K562 (cell line): ENCODE data around the gene TINAGL1. TPM values are rescaled to one million over a fixed set of nuclear protein-coding genes. Genes with fewer than 3 reads are reported as not detected.

Source experiments
- ATAC-seq: fragments of 200-7000 bp; cut with Tn5 transposase; 3 replicates; pipeline ENCODE4 v1.9.1; 2020; ENCODE audit warnings: moderate library complexity
- BruUV-seq: library from RNA; stranded (reverse); fragments of 400-500 nt; replicated peaks from 2 replicates; lab custom pipeline; 2021; lab: Mats Ljungman, UMichigan
- CTCF ChIA-PET: fragments of 300-600 bp; formaldehyde crosslinking; extraction: SDS; loops from one replicate; lab custom pipeline; 2021; ENCODE audit warnings: low intra/inter-chr PET ratio; lab: Yijun Ruan, JAX
- POLR2A ChIA-PET: fragments of 300-600, 350-650 bp; sonication (Branson Sonifier 250); formaldehyde crosslinking; extraction: SDS; loops from one replicate; lab custom pipeline; 2021; ENCODE audit warnings: antibody characterized with exemption, inconsistent platforms; lab: Yijun Ruan, JAX
- DNase-seq, 4 experiments: peaks; one replicate each; pipeline versions ENCODE4 v3.0.0 to v3.0.0-alpha.2; 2011 to 2018; ENCODE audit warnings: low spot score in 3 of 4, mixed read lengths in 3 of 4; ENCODE audit errors: extremely low read depth in 1 of 4
- FAIRE-seq: peaks from 2 replicates; lab custom pipeline; 2011; peaks lifted over from hg19 to GRCh38; lab: Jason Lieb, UNC
- H2AFZ ChIP-seq: 2 replicates; pipeline ENCODE4 v1.6.0; 2011; ENCODE audit warnings: low read depth, low read length, control low read depth, inconsistent platforms
- H3K27ac ChIP-seq: fragments of 200-600 bp; 3 replicates; pipeline ENCODE4 v1.8.0; 2011; ENCODE audit warnings: low read depth, mild to moderate bottlenecking, control low read depth, inconsistent platforms, low read length, moderate library complexity, mixed read lengths; ENCODE audit errors: extremely low read depth
- H3K27me3 ChIP-seq, 2 experiments: fragments of 300-600 bp in 1 of 2; 2 replicates in 1 of 2; 3 replicates in 1 of 2; pipeline versions ENCODE4 v1.6.0 to v1.8.0; 2011; ENCODE audit warnings: inconsistent platforms in 2 of 2, low read length in 2 of 2, mild to moderate bottlenecking in 1 of 2, mixed read lengths in 1 of 2, moderate library complexity in 1 of 2; ENCODE audit not compliant: control insufficient read depth in 2 of 2, insufficient read depth in 2 of 2
- H3K36me3 ChIP-seq: fragments of 300-600 bp; 3 replicates; pipeline ENCODE4 v1.8.0; 2011; ENCODE audit warnings: mild to moderate bottlenecking, low read length, inconsistent platforms; ENCODE audit not compliant: control insufficient read depth, insufficient read depth
- H3K4me1 ChIP-seq, 2 experiments: fragments of 200-600 bp in 1 of 2; replicated peaks in 1 of 2; 2 replicates in 1 of 2; 3 replicates in 1 of 2; pipeline versions ENCODE4 v1.5.1 to v1.8.0; 2011; ENCODE audit warnings: inconsistent platforms in 2 of 2, low read length in 2 of 2, mild to moderate bottlenecking in 1 of 2, mixed read lengths in 1 of 2, moderate library complexity in 1 of 2; ENCODE audit not compliant: control insufficient read depth in 2 of 2, insufficient read depth in 2 of 2
- H3K4me2 ChIP-seq: 2 replicates; pipeline ENCODE4 v1.6.1; 2011; ENCODE audit warnings: low read length, control low read depth, inconsistent platforms, mixed read lengths; ENCODE audit not compliant: insufficient read depth
- H3K4me3 ChIP-seq: fragments of 200-600 bp; sonication (generic), shearing (Covaris generic); 2 replicates; pipeline ENCODE4 v1.5.1; 2016; ENCODE audit warnings: control low read depth, inconsistent platforms
- H3K79me2 ChIP-seq: fragments of 200-600 bp; 3 replicates; pipeline ENCODE4 v1.8.0; 2011; ENCODE audit warnings: low read length, inconsistent platforms; ENCODE audit not compliant: control insufficient read depth, insufficient read depth
- H3K9ac ChIP-seq, 2 experiments: 2 replicates each; pipeline versions ENCODE4 v1.6.0 to v1.6.1; 2011; ENCODE audit warnings: low read depth in 2 of 2, low read length in 2 of 2, control low read depth in 1 of 2, inconsistent platforms in 1 of 2, mild to moderate bottlenecking in 1 of 2, mixed read lengths in 1 of 2; ENCODE audit not compliant: insufficient read depth in 1 of 2
- H3K9me1 ChIP-seq: one replicate; pipeline ENCODE4 v1.6.0; 2011; ENCODE audit warnings: inconsistent platforms, mild to moderate bottlenecking, low read length, moderate library complexity; ENCODE audit not compliant: control insufficient read depth, insufficient read depth
- H3K9me3 ChIP-seq: replicated peaks from 2 replicates; pipeline ENCODE4 v1.5.1; 2011; ENCODE audit warnings: low read depth, low read length, inconsistent platforms; ENCODE audit not compliant: control insufficient read depth, insufficient read depth
- H4K20me1 ChIP-seq: replicated peaks from 2 replicates; pipeline ENCODE4 v1.6.1; 2011; ENCODE audit warnings: low read length, inconsistent platforms, mixed read lengths; ENCODE audit not compliant: control insufficient read depth, insufficient read depth
- EP300 ChIP-seq: IDR thresholded peaks from 2 replicates; pipeline ENCODE4 v1.6.1; 2012; ENCODE audit warnings: low read length, improper control_type of control experiment
- FOXM1 ChIP-seq, 2 experiments: fragments of 450-650 bp in 1 of 2; sonication (generic) in 1 of 2; formaldehyde crosslinking in 1 of 2; IDR thresholded peaks; 2 replicates each; pipeline versions ENCODE4 v1.6.1 to v1.9.0; 2017 to 2022; ENCODE audit warnings: low read depth in 2 of 2, mild to moderate bottlenecking in 2 of 2, missing genetic modification reagents in 1 of 2, moderate library complexity in 1 of 2
- GATAD2A ChIP-seq: fragments of 450-650 bp; IDR thresholded peaks from 2 replicates; pipeline ENCODE4 v1.6.1; 2017
- HNRNPK ChIP-seq: fragments of 200-400 bp; formaldehyde crosslinking; IDR thresholded peaks from one replicate; pipeline ENCODE4 v1.6.1; 2018; ENCODE audit warnings: mild to moderate bottlenecking, low read depth, low read length; ENCODE audit not compliant: poor library complexity, severe bottlenecking
- NCOA2 ChIP-seq, 2 experiments: fragments of 450-650 bp; IDR thresholded peaks; 2 replicates each; pipeline ENCODE4 v1.6.1; 2018; ENCODE audit warnings: mild to moderate bottlenecking in 2 of 2, moderate library complexity in 1 of 2; ENCODE audit not compliant: partially characterized antibody in 2 of 2
- SMAD2 ChIP-seq: fragments of 150-350 bp; IDR thresholded peaks from 2 replicates; pipeline ENCODE4 v1.6.1; 2014; ENCODE audit warnings: low read depth, mild to moderate bottlenecking, low read length
- SMARCA4 ChIP-seq: fragments of 450-650 bp; IDR thresholded peaks from 2 replicates; pipeline ENCODE4 v1.6.1; 2016
- SNIP1 ChIP-seq: fragments of 450-650 bp; IDR thresholded peaks from 2 replicates; pipeline ENCODE4 v1.7.1; 2017; ENCODE audit warnings: low read depth, mild to moderate bottlenecking
- TEAD2 ChIP-seq: fragments of 450-650 bp; IDR thresholded peaks from 2 replicates; pipeline ENCODE4 v1.6.1; 2016; ENCODE audit warnings: missing genetic modification characterization, control low read depth, missing compliant biosample characterization
- ZBTB17 ChIP-seq: fragments of 450-650 bp; formaldehyde crosslinking; IDR thresholded peaks from 2 replicates; pipeline ENCODE4 v1.4.0; 2020; ENCODE audit warnings: mild to moderate bottlenecking
- ZNF436 ChIP-seq: fragments of 250-450, 450-650 bp; sonication (Bioruptor Pico); formaldehyde crosslinking; IDR thresholded peaks from 2 replicates; pipeline ENCODE4 v1.7.0; 2020; ENCODE audit warnings: mild to moderate bottlenecking
- ZNF707 ChIP-seq: fragments of 250-450 bp; sonication (Bioruptor Pico); conservative IDR thresholded peaks from 2 replicates; pipeline ENCODE4 v1.8.0; 2022; ENCODE audit warnings: inconsistent platforms, mild to moderate bottlenecking, moderate library complexity
- WGBS: fragments of 100-300 bp; shearing (Covaris generic); methylation state at CpG from one replicate; pipeline ENCODE4 v1.1.6; 2016; ENCODE audit warnings: low coverage, mixed read lengths; ENCODE audit not compliant: insufficient coverage; ENCODE audit errors: missing lambda C conversion rate; 5-methylcytosine and 5-hydroxymethylcytosine counted together
- in situ Hi-C: fragments of 300-500 bp; cut with MboI; formaldehyde crosslinking; loops from 4 replicates; pipeline ENCODE4 v1.15.0; 2018; ENCODE audit warnings: inconsistent platforms, mixed read lengths
- intact Hi-C: fragments of 100-400 bp; cut with micrococcal nuclease; formaldehyde crosslinking; loops from 2 replicates; pipeline ENCODE4 v1.14.2; 2022
- polyA plus RNA-seq, 8 experiments: library from polyadenylated mRNA; depleted of rRNA in 4 of 8; stranded (reverse) in 5 of 8; unstranded in 3 of 8; fragments of >200 nt; fragmentation: Nextera tagmentation in 2 of 8; fragmentation: Illumina TruSeq in 1 of 8; extraction: Ambion mirVana in 2 of 8; extraction: Trizol in 1 of 8; gene quantifications; 2 replicates each; pipeline versions ENCODE4 v1.2.1 to v1.2.3, GENCODE V29; 2011 to 2014; ENCODE audit warnings: inconsistent platforms in 1 of 8, missing spikeins in 1 of 8
- total RNA-seq, 7 experiments: library from RNA; depleted of rRNA in 6 of 7; stranded (reverse); fragments of >200 nt in 6 of 7; fragmentation: Illumina TruSeq in 2 of 7; extraction: Trizol in 2 of 7; gene quantifications; 2 replicates each; pipeline versions ENCODE4 v1.2.1 to v1.2.3, GENCODE V29; 2011 to 2021; ENCODE audit warnings: low replicate concordance in 1 of 7
- TF ChIP-seq, protein P1 (sequence below): sonication (generic); IDR thresholded peaks from 2 replicates; pipeline ENCODE4 v1.6.1; 2016
- TF ChIP-seq, protein P2 (sequence below): fragments of 450-650 bp; IDR thresholded peaks from 2 replicates; pipeline ENCODE4 v1.6.1; 2016; ENCODE audit warnings: borderline replicate concordance

TINAGL1 gene
- total and polyA plus RNA-seq, 9 of the 15 experiments (the other 6 are each of a cell fraction or from before 2014, with no cell fraction given), result 0.04 to 1.2 (median 0.07) TPM; not detected in 4

DNA sequence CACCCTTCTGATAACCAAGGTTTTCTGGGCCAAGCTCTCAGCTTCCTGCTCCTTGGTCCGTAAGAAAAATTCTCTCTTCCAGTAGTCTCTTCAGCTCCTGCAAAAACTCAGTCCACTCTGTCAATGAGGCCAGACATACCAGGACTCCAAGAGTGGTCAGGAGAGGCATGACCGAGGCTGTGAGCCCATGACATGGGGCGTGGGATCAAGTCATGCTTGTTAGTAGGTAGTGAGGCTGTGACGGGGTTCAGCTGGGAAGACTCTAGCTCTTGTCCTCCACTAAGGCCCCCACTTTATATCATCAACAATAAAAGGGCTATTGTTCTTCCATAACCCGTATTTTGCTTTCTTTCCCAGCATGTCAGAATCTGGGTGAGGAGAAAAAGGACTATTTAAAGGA lies 31.0 kb downstream of the TINAGL1 start:
- in situ Hi-C loops, result no loop called here
- Histone ChIP-seq H3K9me1 (no peaks in the 10 kb centered on the region), H3K4me2 (no peak overlapping the region), H2AFZ (no peak overlapping the region), H3K36me3 (no peaks in the 10 kb centered on the region), H3K4me3 (no peak overlapping the region), H3K9ac (no peak overlapping the region), H3K9me3 (no peaks in the 10 kb centered on the region), H3K27ac (no peak overlapping the region), H4K20me1 (no peaks in the 10 kb centered on the region), H3K4me1 (no peaks in the 10 kb centered on the region), H3K27me3 (peaks cover 19 to 28% of the 10 kb centered on the region in 2 experiments), H3K79me2 (no peaks in the 10 kb centered on the region)
- no peak for FAIRE-seq
- intact Hi-C loops, result no loop called here
- ChIA-PET POLR2A (interaction anchor here (0.6 kb wide), 1 partner anchor 447 kb away, joined by 3 read pairs; no protein-coding TSS in a partner anchor), CTCF (no interaction called here)
- TF ChIP-seq ZNF707, result no peak
- TF ChIP-seq GATAD2A, result no peak
- TF ChIP-seq FOXM1 (IDR thresholded peaks at IDR 0.05; ENCODE audit: low read depth), result no peak
- no peak for TF ChIP-seq FOXM1 (CRISPR knock-in tag; IDR thresholded peaks at IDR 0.05; ENCODE audit: low read depth)
- TF ChIP-seq ZNF436 (CRISPR knock-in tag), result no peak
- TF ChIP-seq SMAD2, result no peak
- no peak for TF ChIP-seq SMARCA4
- no peak for TF ChIP-seq TEAD2 (tag)
- TF ChIP-seq, protein P1, sequence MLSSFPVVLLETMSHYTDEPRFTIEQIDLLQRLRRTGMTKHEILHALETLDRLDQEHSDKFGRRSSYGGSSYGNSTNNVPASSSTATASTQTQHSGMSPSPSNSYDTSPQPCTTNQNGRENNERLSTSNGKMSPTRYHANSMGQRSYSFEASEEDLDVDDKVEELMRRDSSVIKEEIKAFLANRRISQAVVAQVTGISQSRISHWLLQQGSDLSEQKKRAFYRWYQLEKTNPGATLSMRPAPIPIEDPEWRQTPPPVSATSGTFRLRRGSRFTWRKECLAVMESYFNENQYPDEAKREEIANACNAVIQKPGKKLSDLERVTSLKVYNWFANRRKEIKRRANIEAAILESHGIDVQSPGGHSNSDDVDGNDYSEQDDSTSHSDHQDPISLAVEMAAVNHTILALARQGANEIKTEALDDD, result no peak
- TF ChIP-seq SNIP1, result no peak
- TF ChIP-seq, protein P2, sequence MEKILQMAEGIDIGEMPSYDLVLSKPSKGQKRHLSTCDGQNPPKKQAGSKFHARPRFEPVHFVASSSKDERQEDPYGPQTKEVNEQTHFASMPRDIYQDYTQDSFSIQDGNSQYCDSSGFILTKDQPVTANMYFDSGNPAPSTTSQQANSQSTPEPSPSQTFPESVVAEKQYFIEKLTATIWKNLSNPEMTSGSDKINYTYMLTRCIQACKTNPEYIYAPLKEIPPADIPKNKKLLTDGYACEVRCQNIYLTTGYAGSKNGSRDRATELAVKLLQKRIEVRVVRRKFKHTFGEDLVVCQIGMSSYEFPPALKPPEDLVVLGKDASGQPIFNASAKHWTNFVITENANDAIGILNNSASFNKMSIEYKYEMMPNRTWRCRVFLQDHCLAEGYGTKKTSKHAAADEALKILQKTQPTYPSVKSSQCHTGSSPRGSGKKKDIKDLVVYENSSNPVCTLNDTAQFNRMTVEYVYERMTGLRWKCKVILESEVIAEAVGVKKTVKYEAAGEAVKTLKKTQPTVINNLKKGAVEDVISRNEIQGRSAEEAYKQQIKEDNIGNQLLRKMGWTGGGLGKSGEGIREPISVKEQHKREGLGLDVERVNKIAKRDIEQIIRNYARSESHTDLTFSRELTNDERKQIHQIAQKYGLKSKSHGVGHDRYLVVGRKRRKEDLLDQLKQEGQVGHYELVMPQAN, result no peak
- no peak for TF ChIP-seq HNRNPK
- TF ChIP-seq ZBTB17 (CRISPR knock-in tag), result no peak
- no peak for TF ChIP-seq NCOA2 (IDR thresholded peaks at IDR 0.05; ENCODE audit: partially characterized antibody in 2 of 2)
- TF ChIP-seq EP300, result no peak
- 0% methylated on average over 5 of the region's 5 CpGs for WGBS
- BruUV-seq, result no TSS peak
- no peak for ATAC-seq
- peak in 1 of 4 experiments; percentile 2 for DNase-seq
